ENCODE data around the gene NFE2L3.
"Not testable (repeated sequence)": the region's sequence is repeated elsewhere in the genome, so short reads cannot be mapped to it uniquely, and the experiment has no call there.

The NFE2L3 gene

GRCh38 chr7:26186364-26187311 lies 34.6 kb downstream of the NFE2L3 start:
- DNase-seq (ENCODE audit: low read depth, low spot score) = no peak

- DNase-seq (ENCODE audit: low read depth, low spot score) = no peak
Observed at GRCh38 chr7:26187380-26188205, 35.6 kb downstream of the NFE2L3 start.

DNA sequence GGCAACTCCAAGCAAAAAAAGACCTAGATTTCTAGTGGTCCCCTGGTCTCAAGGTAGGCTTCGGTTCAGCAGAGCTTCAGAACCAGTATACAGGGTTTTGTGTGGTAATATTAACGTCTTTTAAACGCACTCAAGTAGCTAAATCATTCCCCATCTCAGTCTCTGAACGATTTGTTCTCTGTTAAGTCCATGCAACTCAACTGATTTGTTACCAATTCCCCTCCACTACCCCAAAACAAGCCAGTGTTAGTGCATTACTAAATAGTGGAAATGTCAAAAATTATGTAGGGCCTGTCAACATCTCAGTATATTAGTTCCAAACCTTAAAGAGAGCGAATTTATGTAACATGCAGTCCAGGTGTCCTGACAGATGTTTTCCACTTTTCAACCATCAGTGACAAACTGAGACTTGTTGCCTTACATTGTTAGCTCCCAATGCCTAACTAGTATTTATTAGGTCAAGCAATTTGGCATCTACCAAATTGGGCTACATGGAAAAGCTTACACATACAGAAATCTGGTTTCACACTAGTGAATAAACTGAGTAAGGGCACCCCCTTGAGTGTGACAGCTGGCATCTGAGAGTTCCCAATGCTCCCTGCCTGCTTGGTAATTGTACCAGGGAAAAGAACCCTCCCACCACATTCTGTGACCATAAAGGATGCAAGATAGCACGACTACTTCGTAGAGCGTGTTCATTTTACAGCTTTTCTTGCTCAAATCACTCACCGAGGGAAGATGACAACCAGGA lies 36.4 kb downstream of the NFE2L3 start:
- DNase-seq (ENCODE audit: low read depth, low spot score) = no peak

- DNase-seq (ENCODE audit: low read depth, low spot score) = no peak
Observed at GRCh38 chr7:26188957-26189541, 37.1 kb downstream of the NFE2L3 start.

GRCh38 chr7:26189697-26190096 lies 37.7 kb downstream of the NFE2L3 start:
- no peak for DNase-seq (ENCODE audit: low read depth, low spot score)

DNA sequence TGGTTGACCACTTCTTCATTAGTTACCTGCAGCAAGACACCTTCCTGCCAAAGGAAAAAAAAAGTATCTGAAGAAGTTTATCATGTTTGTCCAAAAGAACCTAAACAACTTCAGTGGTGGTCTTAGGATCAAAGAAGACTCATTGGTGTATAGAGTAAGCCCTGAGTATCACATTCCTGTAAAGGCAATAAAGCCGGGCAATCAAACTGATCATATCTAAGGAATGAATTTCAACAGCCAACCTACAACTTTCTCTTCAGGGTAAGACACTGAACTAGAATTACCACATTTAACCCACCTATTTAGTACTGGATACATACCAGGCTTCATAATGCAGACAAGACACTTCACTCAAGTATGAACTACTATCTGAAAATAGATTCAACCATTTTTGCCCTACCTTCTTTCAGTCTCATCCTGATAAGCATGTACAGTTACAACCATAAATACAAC lies 38.4 kb downstream of the NFE2L3 start:
- DNase-seq (ENCODE audit: low read depth, low spot score) = no peak

DNA sequence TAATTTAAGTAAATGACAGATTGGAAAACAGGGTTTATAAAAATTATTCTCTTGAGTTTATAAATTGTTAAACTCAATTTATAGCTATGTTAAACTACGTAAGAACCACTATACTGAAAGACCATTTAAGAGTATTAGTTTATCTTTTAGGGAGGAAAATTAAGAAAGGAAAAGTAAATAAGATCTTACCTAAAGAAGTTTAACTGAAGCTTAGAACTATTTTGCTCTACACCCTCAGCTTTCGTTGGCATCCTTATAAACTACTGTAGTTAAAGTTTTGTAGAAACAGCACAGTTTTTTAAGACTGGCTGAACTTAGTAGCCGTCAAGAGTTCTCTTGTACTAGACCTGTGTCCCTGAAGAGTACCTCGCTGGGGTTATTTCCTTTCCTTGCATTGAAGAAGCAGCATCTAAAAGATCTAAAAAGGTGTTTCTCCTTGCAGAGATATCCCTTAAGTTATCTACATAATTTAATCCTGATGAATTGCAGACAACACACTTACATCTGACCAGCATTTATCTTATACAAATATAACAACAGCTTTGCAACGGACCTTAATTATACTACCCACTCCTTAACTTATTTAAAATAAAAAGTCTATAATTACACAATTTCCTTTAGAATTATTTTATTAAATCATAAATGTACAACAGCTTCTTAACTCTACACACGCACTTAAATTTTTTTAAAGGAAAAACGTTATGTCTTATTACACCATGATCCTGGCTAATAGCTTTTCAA lies 39.4 kb downstream of the NFE2L3 start:
- no peak for DNase-seq (ENCODE audit: low read depth, low spot score)

- no peak for DNase-seq (ENCODE audit: low read depth, low spot score)
Observed at GRCh38 chr7:26191974-26192479, 40.0 kb downstream of the NFE2L3 start.

GRCh38 chr7:26192485-26193087 lies 40.6 kb downstream of the NFE2L3 start:
- DNase-seq (ENCODE audit: low read depth, low spot score) = no peak

DNA sequence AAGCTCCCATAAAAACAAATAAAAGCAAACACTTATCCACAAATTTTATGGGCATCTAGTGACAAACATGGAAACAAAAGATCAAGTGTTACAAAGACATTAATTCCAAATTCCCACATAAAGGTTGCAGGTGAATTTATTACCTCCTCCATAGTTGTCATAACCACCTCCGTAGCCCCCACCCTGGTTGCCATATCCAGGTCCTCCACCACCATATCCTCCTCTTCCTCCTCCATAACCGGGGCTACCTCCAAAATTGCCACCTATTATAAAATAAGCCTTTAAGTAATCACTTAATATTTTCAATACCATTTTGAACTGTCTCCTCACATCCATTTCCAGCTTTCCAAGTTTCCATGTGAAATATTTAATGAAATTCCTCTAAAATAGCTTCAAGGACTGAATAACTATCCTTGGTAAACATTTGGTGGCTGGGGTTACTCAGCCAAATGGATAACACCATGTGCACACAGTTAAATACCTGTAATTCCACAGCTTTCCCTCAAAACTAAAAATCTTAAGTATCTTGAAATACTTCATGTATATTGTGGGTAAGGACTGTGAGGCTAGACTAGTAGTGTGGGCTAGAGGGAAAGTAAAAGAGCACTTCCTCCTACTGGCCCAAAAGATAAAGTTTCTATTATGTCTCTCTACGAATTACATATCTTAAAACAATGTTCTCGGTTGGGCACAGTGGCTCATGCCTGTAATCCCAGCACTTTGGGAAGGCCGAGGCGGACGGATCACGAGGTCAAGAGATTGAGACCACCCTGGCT lies 41.6 kb downstream of the NFE2L3 start:
- no peak for DNase-seq (ENCODE audit: low read depth, low spot score)

DNA sequence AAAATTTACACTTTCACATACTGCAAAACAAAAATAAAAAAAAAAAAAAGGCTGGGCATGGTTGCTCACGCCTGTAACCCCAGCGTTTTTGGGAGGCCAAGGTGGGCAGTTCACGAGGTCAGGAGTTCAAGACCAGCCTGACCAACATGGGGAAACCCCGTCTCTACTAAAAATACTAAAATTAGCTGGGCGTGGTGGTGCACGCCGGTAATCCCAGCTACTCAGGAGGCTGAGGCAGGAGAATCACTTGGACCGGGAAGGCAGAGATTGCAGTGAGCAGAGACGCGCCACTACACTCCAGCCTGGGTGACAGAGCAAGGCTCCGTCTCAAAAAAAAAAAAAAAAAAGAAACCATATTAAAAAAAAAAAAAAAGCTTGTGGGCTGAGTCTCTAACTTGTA lies 42.8 kb downstream of the NFE2L3 start:
- DNase-seq (ENCODE audit: low read depth, low spot score) = not testable (repeated sequence)

GRCh38 chr7:26195182-26195581 lies 43.2 kb downstream of the NFE2L3 start:
- DNase-seq (ENCODE audit: low read depth, low spot score) = no peak

GRCh38 chr7:26195867-26196657 lies 44.1 kb downstream of the NFE2L3 start:
- no peak for DNase-seq (ENCODE audit: low read depth, low spot score)

DNA sequence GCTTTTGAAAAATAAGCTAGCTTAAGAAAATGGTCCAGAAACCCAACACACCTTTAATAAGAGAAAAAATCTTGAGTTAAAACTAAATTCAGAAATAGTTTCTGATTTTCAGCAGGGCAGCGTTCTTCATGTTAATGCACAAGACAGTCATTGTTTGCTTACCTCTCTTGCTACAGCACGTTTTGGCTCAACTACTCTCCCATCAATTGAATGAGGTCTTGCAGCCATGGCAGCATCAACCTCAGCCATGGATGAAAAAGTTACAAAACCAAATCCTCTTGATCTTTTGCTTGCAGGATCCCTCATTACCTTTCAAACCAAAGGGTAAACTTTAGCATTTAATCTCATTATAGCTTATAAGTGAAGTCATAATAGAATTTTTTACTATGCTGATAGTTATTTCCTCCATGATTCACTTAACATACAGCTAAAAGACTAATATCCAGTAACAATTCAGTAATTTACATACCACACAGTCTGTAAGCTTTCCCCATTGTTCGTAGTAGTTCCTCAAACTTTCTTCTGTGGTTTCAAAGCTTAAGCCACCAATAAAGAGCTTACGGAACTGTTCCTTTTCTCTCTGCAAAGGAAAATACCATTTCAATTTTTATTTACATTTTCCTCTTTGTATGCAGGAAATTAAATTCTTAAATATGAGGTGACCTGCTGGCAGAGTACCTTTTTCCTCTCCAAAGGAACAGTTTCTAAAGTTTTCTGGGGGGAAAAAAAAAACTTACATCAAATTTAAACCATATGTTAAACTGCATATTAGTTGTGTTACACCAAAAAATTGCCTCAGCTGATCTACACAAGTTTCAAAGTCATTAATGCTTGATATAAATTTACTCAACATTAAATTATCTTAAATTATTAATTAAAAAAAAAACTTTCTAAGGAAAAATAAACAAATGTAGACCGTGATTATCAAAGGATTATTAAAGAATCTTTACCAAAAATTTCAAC lies 45.4 kb downstream of the NFE2L3 start:
- DNase-seq (ENCODE audit: low read depth, low spot score) = no peak

GRCh38 chr7:26198133-26198780 lies 46.3 kb downstream of the NFE2L3 start:
- DNase-seq (ENCODE audit: low read depth, low spot score) = peak; percentile 49

DNA sequence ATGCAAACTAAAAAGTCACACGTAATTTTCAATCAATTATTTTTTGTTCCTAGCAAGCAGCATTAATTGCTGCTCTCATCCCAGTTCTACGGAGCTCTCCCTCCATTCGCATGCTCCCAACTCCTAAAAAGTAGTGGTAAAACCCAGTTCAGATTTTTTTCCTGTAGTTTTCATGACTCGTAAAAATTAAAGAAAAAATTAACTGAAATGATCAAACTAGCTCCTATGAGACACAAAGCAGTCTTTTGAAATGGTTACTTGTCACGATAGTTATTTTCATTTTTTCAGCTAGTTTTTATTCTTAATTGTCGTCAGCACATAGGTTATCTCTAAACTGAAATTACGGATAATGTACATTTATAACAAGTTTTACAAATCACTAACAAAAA lies 46.8 kb downstream of the NFE2L3 start:
- no peak for DNase-seq (ENCODE audit: low read depth, low spot score)

Data from astrocyte of the hippocampus (primary cell).